Fibroblast of villous mesenchyme (primary cell): ENCODE measurements around the gene RDH12. TPM values are rescaled to one million over a fixed set of nuclear protein-coding genes. Genes with fewer than 3 reads are reported as not detected.

Experiments used
- DNase-seq: peaks from one replicate; pipeline ENCODE4 v3.0.0-alpha.2; 2010; ENCODE audit warnings: low read depth
- H3K4me3 ChIP-seq: 2 replicates; pipeline ENCODE4 v1.5.1; 2011; ENCODE audit warnings: low read depth, mild to moderate bottlenecking, low read length
- CTCF ChIP-seq: IDR thresholded peaks from 2 replicates; pipeline ENCODE4 v1.5.1; 2012; ENCODE audit warnings: low read depth, mild to moderate bottlenecking, low read length; ENCODE audit not compliant: insufficient read depth
- total RNA-seq: library from RNA; depleted of rRNA; stranded (reverse); fragments of >200 nt; gene quantifications from 2 replicates; pipeline ENCODE4 v1.2.3, GENCODE V29; 2012

Gene RDH12
- total RNA-seq, 1 donor: not detected

GRCh38 chr14:67738740-67739504 is 37.2 kb downstream of the RDH12 start:
- DNase-seq: peak; percentile 97
- no peak for TF ChIP-seq CTCF
- no peak overlapping the region for H3K4me3 ChIP-seq

GRCh38 chr14:67744046-67744445 is 42.4 kb downstream of the RDH12 start:
- no peak for TF ChIP-seq CTCF
- H3K4me3 ChIP-seq: no peak overlapping the region
- no peak for DNase-seq

GRCh38 chr14:67746927-67747326 is 45.2 kb downstream of the RDH12 start:
- no peak overlapping the region for H3K4me3 ChIP-seq
- no peak for DNase-seq
- no peak for TF ChIP-seq CTCF

- TF ChIP-seq CTCF: no peak
- no peak for DNase-seq
- H3K4me3 ChIP-seq: no peak overlapping the region
These were observed 46.6 kb downstream of the RDH12 start for GRCh38 chr14:67748312-67748711.

GRCh38 chr14:67749341-67750084 is 47.8 kb downstream of the RDH12 start:
- no peak overlapping the region for H3K4me3 ChIP-seq
- no peak for DNase-seq
- TF ChIP-seq CTCF: no peak

- no peak overlapping the region for H3K4me3 ChIP-seq
- TF ChIP-seq CTCF: no peak
- no peak for DNase-seq
These were observed 54.8 kb downstream of the RDH12 start for GRCh38 chr14:67756496-67756895.
